ENCODE measurements around the gene BMS1.
A peak's percentile ranks its signal among the peaks of the same experiment; 100 is the strongest.
"Not testable (repeated sequence)": the region's sequence is repeated elsewhere in the genome, so short reads cannot be mapped to it uniquely, and the experiment has no call there.

BMS1 gene

DNA sequence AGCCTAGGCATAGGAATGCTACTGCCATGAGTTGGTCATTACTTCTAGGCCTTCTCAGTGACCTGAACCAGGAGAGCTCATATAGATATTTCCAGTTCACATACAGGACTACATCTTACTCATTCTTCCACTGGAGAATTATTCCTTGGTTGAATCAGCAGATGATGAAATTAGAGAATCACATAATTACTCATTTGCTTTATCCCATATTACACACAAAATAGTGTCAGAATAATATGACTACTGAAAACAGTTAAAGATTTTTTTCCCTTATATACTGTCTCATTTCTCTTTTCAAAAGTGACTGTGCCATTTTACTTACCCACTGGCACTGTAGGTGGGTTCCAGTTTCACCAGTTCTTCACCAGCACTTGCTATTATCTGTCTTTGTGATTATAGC, 18.5 kb downstream of the BMS1 start:
- DNase-seq = no peak

DNA sequence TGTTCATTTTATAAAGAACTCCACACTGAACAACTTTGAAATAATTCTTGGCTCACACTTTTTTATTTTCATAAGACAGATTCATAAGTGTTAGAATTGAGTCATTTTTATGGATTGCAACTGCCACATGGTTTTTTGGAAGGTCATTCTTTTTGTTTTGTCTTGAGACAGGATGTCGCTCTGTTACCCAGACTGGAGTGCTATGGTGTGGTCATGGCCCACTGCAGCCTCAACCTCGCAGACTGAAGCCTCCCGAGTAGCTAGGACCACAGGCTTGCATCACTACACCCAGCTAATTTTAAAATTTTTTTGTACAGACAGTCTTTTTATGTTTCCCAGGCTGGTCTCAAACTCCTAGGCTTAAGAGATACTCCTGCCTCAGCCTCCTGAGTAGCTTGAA, 20.3 kb downstream of the BMS1 start:
- no peak for DNase-seq

GRCh38 chr10:42809676-42810075, 27.1 kb downstream of the BMS1 start:
- DNase-seq = no peak

- no peak for DNase-seq
Observed at GRCh38 chr10:42812028-42812427, 29.4 kb downstream of the BMS1 start.

- not testable (repeated sequence) for DNase-seq
Observed at GRCh38 chr10:42813989-42814687, 31.5 kb downstream of the BMS1 start.

- DNase-seq = not testable (repeated sequence)
Observed at GRCh38 chr10:42816334-42816733, 33.7 kb downstream of the BMS1 start.

GRCh38 chr10:42816912-42817311, 34.3 kb downstream of the BMS1 start:
- DNase-seq = no peak

GRCh38 chr10:42817417-42817816, 34.8 kb downstream of the BMS1 start:
- not testable (repeated sequence) for DNase-seq

GRCh38 chr10:42826759-42827158, 44.2 kb downstream of the BMS1 start:
- not testable (repeated sequence) for DNase-seq

DNA sequence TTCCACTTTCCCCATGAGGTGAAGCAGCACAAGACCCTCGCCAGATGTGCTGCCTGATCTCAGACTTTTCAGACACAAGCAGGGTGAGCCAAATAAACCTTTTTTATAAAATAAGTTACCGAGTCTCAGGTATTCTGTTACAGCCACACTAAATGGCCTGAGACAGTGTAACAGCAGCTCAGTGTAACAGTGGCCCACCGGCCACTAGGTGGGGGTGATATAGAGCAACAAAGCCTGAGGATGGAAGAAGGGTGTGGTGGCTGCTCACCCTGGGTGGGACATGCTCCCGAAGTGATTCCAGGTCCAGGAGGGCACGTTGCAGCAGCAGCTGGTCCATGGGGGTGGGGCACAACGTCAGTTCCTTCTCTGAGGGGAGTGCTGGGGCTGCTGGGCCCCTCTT, 44.6 kb downstream of the BMS1 start:
- no peak for DNase-seq

DNA sequence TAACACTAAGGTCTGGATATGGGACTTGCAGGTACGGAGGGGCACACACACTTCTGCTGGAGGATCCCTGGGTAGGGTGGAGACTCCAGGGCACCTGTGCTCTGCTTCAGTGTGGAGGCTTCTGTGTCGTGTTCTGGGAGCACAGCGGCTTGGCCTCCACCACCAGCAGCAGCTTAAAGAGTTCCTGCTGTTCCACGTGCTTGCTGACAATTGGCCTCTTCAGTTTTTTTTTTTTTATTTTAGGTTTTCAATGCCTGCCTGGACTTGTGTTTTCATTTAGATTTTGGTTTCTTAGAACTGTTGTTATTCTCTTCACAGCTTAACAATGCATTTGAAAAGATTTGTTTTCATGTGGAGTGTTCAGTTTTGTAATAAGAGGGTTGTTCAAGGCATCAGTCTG, 45.8 kb downstream of the BMS1 start:
- DNase-seq = not testable (repeated sequence)

GRCh38 chr10:42830237-42830636, 47.6 kb downstream of the BMS1 start:
- DNase-seq = no peak

GRCh38 chr10:42836096-42836495, 53.5 kb downstream of the BMS1 start:
- no peak for DNase-seq

DNA sequence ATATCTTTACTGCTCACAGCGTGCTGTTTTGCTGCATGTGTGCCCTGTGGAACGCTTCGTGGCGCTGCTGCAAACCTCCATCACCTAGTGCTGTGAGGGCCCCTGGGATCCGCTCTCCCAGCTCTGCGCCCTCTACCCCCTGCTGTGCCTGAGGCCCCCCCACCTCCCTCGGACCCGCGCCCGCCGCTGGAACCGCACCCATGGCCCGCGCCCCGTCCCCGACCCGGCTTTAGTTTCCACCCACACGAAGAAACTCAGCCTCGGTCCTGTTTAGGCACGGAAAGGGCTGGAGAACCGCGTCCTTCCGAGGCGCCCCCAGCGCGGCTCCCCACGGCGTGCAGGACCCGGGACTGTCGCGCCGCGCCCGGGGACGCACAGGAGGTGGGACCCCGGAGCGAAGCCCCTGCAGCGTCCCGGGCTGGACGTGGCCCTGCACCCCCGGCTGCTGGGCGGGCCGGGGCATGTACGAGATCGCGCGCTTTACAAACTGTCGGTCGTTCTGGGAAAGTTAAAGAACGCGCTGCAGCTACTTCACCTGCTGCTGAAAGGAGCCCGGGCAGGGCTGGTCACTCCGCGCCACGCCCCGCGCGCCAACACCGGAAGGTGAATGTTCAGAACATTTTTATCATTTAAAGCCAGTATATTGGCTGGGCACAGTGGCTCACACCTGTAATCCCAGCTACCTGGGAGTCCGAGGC, 54.3 kb downstream of the BMS1 start:
- DNase-seq = peak; percentile 11

DNA sequence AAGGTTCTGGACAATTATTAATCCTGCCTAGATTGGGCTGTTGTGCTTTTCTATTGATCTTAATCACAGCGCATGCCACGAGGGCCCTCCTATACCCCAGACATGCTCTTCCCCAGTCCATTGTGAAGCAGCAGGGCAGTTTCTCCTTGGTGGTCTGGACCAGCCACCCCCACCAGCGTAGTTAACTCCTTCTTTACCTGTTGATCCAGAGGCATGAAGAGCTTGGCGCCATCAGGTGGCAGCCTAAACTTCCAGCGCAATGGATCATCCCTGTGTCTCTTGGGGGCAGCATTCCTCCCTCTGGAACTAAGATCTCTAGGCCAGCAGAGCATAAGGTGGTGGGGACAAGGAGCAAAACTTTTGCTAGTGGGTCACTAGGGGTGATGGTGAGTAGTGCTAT, 62.2 kb downstream of the BMS1 start:
- not testable (repeated sequence) for DNase-seq

GRCh38 chr10:42847261-42847660, 64.7 kb downstream of the BMS1 start:
- not testable (repeated sequence) for DNase-seq

GRCh38 chr10:42850931-42851330, 68.3 kb downstream of the BMS1 start:
- no peak for DNase-seq

DNA sequence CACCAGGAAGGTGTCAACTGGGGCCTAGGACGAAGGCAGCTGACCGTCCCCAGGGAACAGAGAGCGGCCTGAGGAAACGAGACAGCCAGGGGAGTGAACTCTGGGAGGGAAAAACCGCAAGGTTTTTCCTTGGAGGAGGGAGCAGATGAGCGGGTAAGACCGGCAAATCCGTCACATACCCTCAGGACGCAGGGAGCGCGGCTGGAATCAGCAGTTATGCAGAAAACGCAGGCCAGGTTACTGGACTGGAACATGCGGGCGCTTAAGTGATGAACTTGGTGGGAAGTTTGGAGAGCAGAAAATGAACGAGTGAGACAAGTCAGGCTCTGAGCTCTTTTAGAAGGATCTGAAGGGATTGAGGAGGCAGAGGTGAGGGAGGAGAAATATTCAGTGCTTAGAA, 76.7 kb downstream of the BMS1 start:
- no peak for DNase-seq

DNA sequence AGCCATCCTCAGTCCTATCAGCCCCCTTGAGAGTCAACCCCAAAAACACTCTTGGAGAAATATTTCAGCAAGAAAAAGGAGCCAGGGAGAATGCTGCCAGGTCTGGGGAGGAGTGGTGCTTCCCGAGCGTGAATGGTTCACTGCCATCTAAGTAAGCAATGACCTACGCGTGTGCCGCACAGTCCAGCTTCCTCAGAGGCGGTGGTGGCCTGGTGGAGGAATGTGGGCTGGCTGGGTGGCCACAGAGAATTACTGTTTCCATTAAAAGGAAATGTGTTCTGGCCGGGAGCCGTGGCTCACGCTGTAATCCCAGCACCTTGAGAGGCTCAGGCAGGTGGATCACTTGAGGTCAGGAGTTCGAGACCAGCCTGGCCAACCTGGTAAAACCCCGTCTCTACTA, 77.4 kb downstream of the BMS1 start:
- not testable (repeated sequence) for DNase-seq

DNA sequence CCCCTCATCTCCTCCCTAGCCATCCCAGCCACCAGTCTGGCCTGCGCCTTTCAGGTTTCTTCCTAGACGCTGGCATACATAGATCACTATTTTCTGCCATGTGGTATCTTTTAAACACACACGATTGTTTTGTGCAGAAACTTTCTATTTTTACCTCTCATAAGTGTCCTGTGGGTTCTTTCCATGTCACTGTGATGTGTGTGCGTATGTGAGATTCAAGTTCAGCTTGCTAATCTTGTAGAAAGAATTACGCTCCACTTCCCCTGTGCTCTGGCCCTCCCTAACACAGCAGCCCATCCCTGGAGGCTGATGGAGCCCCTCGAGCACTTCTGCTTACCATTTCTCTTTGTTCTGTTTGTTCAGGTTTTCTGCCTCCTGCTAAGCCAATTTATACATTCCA, 80.2 kb downstream of the BMS1 start:
- DNase-seq = not testable (repeated sequence)

DNA sequence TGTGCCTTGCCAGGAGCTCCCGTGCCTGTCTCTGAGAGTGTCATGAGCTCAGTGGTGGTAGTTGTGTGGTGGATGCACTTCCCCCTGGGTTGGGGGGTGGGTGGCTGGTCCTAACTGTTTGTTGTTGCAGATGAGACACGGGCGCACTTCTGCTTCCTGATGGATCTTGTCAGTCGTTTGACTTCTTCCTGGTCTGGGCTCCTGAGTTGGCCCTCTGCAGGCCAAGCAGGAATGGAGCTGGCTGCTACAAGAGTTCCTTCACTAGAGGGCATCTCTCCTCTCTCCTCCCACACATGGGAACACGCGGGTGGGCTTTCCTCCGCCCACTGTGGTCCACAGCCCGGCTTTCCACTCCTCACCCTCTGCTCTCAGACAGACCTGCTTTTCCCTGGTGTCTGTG, 82.0 kb downstream of the BMS1 start:
- DNase-seq = no peak

DNA sequence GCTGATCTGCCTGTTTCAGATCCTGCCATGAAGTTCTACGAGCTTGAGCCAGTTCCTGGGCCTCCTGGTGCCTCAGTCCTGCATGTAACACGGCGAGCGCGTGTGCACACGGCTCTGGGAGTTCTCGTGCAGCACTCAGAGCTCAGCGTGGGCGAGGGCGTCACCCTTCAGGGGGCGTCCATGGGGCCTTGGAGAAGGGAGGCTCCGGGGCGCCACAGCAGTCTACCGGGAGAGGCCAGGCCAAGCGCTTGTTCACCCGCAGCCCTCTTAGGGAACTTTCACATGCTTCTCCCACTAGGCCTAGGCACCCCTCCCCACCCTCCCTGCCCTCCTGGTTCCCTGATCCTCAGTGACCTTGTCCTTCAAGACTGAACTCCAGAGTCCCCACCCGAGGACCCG, 83.1 kb downstream of the BMS1 start:
- no peak for DNase-seq

DNA sequence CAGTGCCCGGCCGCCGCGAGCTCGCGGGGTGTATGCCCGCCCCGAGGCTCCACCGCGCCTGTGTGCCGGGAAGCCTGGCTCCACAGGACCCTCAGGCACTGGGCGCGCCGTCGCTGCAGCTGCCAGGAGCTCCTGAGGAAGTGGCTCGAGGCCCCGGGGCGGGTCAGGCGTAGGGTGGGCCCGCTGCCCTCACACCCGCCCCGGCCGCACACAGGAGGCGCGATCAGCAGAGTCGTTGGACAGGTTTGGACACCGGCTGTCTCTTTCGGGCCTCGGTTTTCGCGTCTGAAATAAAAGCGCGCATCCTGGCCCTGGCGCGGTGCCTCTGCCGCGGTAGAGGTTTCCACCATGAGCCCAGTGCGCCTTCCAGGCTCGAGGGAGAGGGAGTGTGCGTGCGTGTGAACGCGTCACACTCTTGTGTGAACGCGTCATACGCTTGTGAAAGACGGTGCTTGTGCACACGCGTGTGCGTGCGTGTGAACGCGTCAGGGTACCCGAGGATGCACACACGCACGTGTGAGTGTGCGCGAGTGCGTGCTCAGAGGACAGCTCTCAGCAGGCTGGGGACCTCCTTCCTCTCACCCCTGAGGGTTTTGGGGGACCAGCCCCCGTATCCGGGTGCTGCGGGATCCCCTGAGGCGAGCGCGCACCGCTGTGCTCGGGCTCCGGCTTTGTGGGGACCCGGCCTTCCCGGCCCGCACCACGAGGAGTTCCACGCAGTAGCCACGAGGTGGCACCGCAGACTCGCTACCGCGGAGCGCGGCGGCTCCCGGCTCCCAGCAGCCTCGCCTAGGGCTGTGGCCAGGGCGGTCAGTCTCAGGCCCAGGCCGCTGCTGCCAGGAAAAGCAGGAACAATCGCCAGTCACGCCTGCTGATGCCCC, 83.8 kb downstream of the BMS1 start:
- DNase-seq = peak; percentile 53

Data from fibroblast of skin of abdomen (primary cell).